ENCODE measurements around the gene NKX1-1. TPM values are rescaled to one million over a fixed set of nuclear protein-coding genes. Genes with fewer than 3 reads are reported as not detected.

The NKX1-1 gene
- polyA plus RNA-seq, 1 donor from 2014 or later: not detected

GRCh38 chr4:1448589-1449420, 42.6 kb upstream of the NKX1-1 start:
- no peak overlapping the region for H3K4me3 ChIP-seq (ENCODE audit: low read length)
- TF ChIP-seq SMC3 (conservative IDR thresholded peaks at IDR 0.05; ENCODE audit: poor library complexity): no peak
- TF ChIP-seq REST (IDR thresholded peaks at IDR 0.05; ENCODE audit: borderline replicate concordance): no peak
- no peak for TF ChIP-seq RAD21 (conservative IDR thresholded peaks at IDR 0.05)
- TF ChIP-seq CTCF (IDR thresholded peaks at IDR 0.05; ENCODE audit: poor library complexity, severe bottlenecking): no peak
- TF ChIP-seq TAF1 (IDR thresholded peaks at IDR 0.05; ENCODE audit: low read depth): no peak
- no peak for TF ChIP-seq POLR2AphosphoS5 (IDR thresholded peaks at IDR 0.05)
- TF ChIP-seq MXI1 (conservative IDR thresholded peaks at IDR 0.05; ENCODE audit: poor library complexity, severe bottlenecking): no peak
- no peak for TF ChIP-seq EP300 (conservative IDR thresholded peaks at IDR 0.05; ENCODE audit: poor library complexity, severe bottlenecking)
- TF ChIP-seq EZH2 (IDR thresholded peaks at IDR 0.05; ENCODE audit: borderline replicate concordance, insufficient read depth, low read length, poor library complexity, severe bottlenecking): no peak
- H3K9ac ChIP-seq (ENCODE audit: low read length): no peak overlapping the region
- no peaks in the 10 kb centered on the region for H3K9me2 ChIP-seq (ENCODE audit: insufficient read depth, low read length)
- H3K27ac ChIP-seq (ENCODE audit: low read length): no peak overlapping the region
- H3K9me3 ChIP-seq (ENCODE audit: low read length): peaks cover 8% of the 10 kb centered on the region
- H3F3A ChIP-seq (ENCODE audit: insufficient read depth, low read length, poor library complexity, severe bottlenecking): no peaks in the 10 kb centered on the region
- no peaks in the 10 kb centered on the region for H4K20me1 ChIP-seq (ENCODE audit: insufficient read depth)
- H3K79me2 ChIP-seq (replicated peaks; ENCODE audit: insufficient read depth, low read length): no peaks in the 10 kb centered on the region
- no peaks in the 10 kb centered on the region for H3K27me3 ChIP-seq (ENCODE audit: insufficient read depth, low read depth, low read length)
- H3K4me2 ChIP-seq (ENCODE audit: low read length): no peak overlapping the region
- no peak overlapping the region for H2AFZ ChIP-seq (ENCODE audit: low read depth, low read length)
- no peaks in the 10 kb centered on the region for H3K36me3 ChIP-seq (ENCODE audit: insufficient read depth, low read length)

- H3K36me3 ChIP-seq (ENCODE audit: insufficient read depth, low read length): no peaks in the 10 kb centered on the region
- no peaks in the 10 kb centered on the region for H4K20me1 ChIP-seq (ENCODE audit: insufficient read depth)
- peaks cover 6% of the 10 kb centered on the region for H3K9me3 ChIP-seq (ENCODE audit: low read length)
- H3K9ac ChIP-seq (ENCODE audit: low read length): no peak overlapping the region
- H3K79me2 ChIP-seq (replicated peaks; ENCODE audit: insufficient read depth, low read length): no peaks in the 10 kb centered on the region
- H3K4me3 ChIP-seq (ENCODE audit: low read length): no peak overlapping the region
- TF ChIP-seq POLR2AphosphoS5 (IDR thresholded peaks at IDR 0.05) (peak; percentile 81), RAD21 (conservative IDR thresholded peaks at IDR 0.05) (no peak)
- H3K9me2 ChIP-seq (ENCODE audit: insufficient read depth, low read length): no peaks in the 10 kb centered on the region
- no peaks in the 10 kb centered on the region for H3F3A ChIP-seq (ENCODE audit: insufficient read depth, low read length, poor library complexity, severe bottlenecking)
- no peak overlapping the region for H3K4me2 ChIP-seq (ENCODE audit: low read length)
- H3K27me3 ChIP-seq (ENCODE audit: insufficient read depth, low read depth, low read length): no peaks in the 10 kb centered on the region
- H2AFZ ChIP-seq (ENCODE audit: low read depth, low read length): no peak overlapping the region
- no peak overlapping the region for H3K27ac ChIP-seq (ENCODE audit: low read length)
Measured at GRCh38 chr4:1447676-1448588, 41.7 kb upstream of the NKX1-1 start.

Measured in neural cell (in vitro differentiated cells).